Endothelial cell (in vitro differentiated cells): ENCODE results near the gene GOLGA6L22. TPM values are rescaled to one million over a fixed set of nuclear protein-coding genes. Genes with fewer than 3 reads are reported as not detected.
"Not testable (repeated sequence)": the region's sequence is repeated elsewhere in the genome, so short reads cannot be mapped to it uniquely, and the experiment has no call there.

ENCODE experiments used
- DNase-seq: peaks from one replicate; pipeline ENCODE4 v3.0.0; 2021; ENCODE audit warnings: low spot score
- H3K27ac Mint-ChIP-seq: one replicate; pipeline ENCODE4 v1.8.0; 2021; ENCODE audit warnings: mixed read lengths, inconsistent platforms; ENCODE audit not compliant: unreplicated experiment
- H3K27me3 Mint-ChIP-seq: one replicate; pipeline ENCODE4 v1.8.0; 2021; ENCODE audit warnings: mild to moderate bottlenecking, moderate library complexity, mixed read lengths, inconsistent platforms; ENCODE audit not compliant: unreplicated experiment
- H3K36me3 Mint-ChIP-seq: one replicate; pipeline ENCODE4 v1.8.0; 2021; ENCODE audit warnings: mild to moderate bottlenecking, low read depth, mixed read lengths, inconsistent platforms; ENCODE audit not compliant: unreplicated experiment
- H3K4me1 Mint-ChIP-seq: one replicate; pipeline ENCODE4 v1.8.0; 2021; ENCODE audit warnings: mild to moderate bottlenecking, mixed read lengths, inconsistent platforms; ENCODE audit not compliant: unreplicated experiment
- H3K4me3 Mint-ChIP-seq: one replicate; pipeline ENCODE4 v1.8.0; 2021; ENCODE audit warnings: mild to moderate bottlenecking, mixed read lengths, inconsistent platforms; ENCODE audit not compliant: unreplicated experiment
- H3K9me3 Mint-ChIP-seq: one replicate; pipeline ENCODE4 v1.8.0; 2021; ENCODE audit warnings: mixed read lengths, inconsistent platforms; ENCODE audit not compliant: unreplicated experiment
- total RNA-seq: library from RNA; stranded (reverse); fragmentation: NEBNext Ultra II Directional; extraction: Animal tissue kit (Norgen Biotek cat#: 25700); gene quantifications from one replicate; pipeline ENCODE4 v1.2.1, GENCODE V29; 2021; ENCODE audit not compliant: unreplicated experiment

Gene GOLGA6L22
- total RNA-seq, 1 donor from 2014 or later = not detected

DNA sequence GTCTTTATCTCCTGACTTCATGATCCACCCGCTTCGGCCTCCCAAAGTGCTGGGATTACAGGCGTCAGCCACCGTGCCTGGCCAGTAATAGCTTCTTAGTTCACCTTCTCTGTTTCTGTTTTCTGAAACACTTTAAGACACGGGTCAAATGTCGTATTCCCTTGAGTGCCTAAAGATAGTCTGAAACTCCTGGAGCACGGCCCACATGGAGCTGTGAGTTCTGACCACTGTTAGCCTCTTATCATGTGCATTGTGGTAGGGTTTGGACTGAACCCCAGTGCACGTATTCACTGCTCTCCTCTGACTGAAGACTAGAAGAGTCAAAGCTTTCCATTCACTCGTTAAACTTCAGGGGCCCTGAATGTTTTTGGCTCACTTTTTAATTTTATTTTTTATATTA is 48.3 kb downstream of the GOLGA6L22 start:
- not testable (repeated sequence) for H3K4me3 Mint-ChIP-seq, H3K27ac Mint-ChIP-seq, H3K9me3 Mint-ChIP-seq, H3K36me3 Mint-ChIP-seq, H3K27me3 Mint-ChIP-seq, DNase-seq, H3K4me1 Mint-ChIP-seq

DNA sequence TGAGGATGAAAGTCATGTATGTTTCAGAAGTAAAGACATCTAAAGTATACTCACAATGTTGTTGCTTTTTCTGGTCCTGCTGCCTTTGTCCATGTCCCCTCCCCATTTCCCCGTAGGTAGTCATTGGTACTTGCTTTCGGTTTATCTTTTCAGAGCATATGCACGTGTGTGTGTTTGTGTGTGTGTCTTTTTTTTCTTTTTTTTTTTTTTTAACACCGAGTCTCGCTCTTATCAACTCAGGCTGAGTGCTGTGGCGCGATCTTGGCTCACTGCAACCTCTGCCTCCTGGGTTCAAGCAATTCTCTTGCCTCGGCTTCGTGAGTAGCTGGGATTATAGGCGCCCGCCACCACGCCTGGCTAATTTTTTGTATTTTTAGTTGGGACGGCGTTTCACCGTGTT is 57.4 kb downstream of the GOLGA6L22 start:
- not testable (repeated sequence) for H3K27ac Mint-ChIP-seq, H3K4me3 Mint-ChIP-seq, H3K36me3 Mint-ChIP-seq, H3K27me3 Mint-ChIP-seq, DNase-seq, H3K4me1 Mint-ChIP-seq, H3K9me3 Mint-ChIP-seq
